HUDEP-2 (cell line): Measurements from ENCODE around the gene PLCB2.

ENCODE experiments used
- DNase-seq, 76 experiments: peaks; one replicate each; lab custom pipeline; 2025; ENCODE audit not compliant: unreplicated experiment in 76 of 76; lab: John Stamatoyannopoulos, UW

The PLCB2 gene

GRCh38 chr15:40340740-40341400 is 33.1 kb upstream of the PLCB2 start, which contains the start of gene CCDC9B:
CCDC9B (minus strand) TSS chr15:40340939; CDS start chr15:40340819, 120 bp downstream.
- peak in 73 of 76 experiments; percentile 25 to 88 (median 74) for DNase-seq

- peak in 1 of 76 experiments; percentile 69 for DNase-seq
Observed at GRCh38 chr15:40340038-40340739, 32.5 kb upstream of the PLCB2 start.

- no peak for DNase-seq
Observed at GRCh38 chr15:40339621-40339945, 31.8 kb upstream of the PLCB2 start.

- DNase-seq: no peak
Observed at GRCh38 chr15:40338921-40339620, 31.3 kb upstream of the PLCB2 start.

- peak in 51 of 76 experiments; percentile 7 to 59 (median 35) for DNase-seq
Observed at GRCh38 chr15:40338041-40338657, 30.4 kb upstream of the PLCB2 start.

GRCh38 chr15:40337597-40337996 is 29.9 kb upstream of the PLCB2 start:
- DNase-seq: no peak

- peak in 25 of 76 experiments; percentile 6 to 33 (median 22) for DNase-seq
Observed at GRCh38 chr15:40336744-40337122, 29.0 kb upstream of the PLCB2 start.

- no peak for DNase-seq
Observed at GRCh38 chr15:40335938-40336743, 28.4 kb upstream of the PLCB2 start.

- DNase-seq: no peak
Observed at GRCh38 chr15:40334941-40335795, 27.4 kb upstream of the PLCB2 start.

- no peak for DNase-seq
Observed at GRCh38 chr15:40334541-40334940, 26.8 kb upstream of the PLCB2 start.

GRCh38 chr15:40333922-40334492 is 26.3 kb upstream of the PLCB2 start:
- DNase-seq: no peak

- DNase-seq: no peak
Observed at GRCh38 chr15:40332113-40332781, 24.5 kb upstream of the PLCB2 start.

GRCh38 chr15:40331637-40332036 is 23.9 kb upstream of the PLCB2 start:
- DNase-seq: no peak

- DNase-seq: no peak
Observed at GRCh38 chr15:40331026-40331425, 23.3 kb upstream of the PLCB2 start.

- DNase-seq: no peak
Observed at GRCh38 chr15:40330368-40330836, 22.7 kb upstream of the PLCB2 start.

GRCh38 chr15:40329804-40330203 is 22.1 kb upstream of the PLCB2 start:
- DNase-seq: no peak

- no peak for DNase-seq
Observed at GRCh38 chr15:40328751-40329150, 21.0 kb upstream of the PLCB2 start.

GRCh38 chr15:40328176-40328575 is 20.4 kb upstream of the PLCB2 start:
- no peak for DNase-seq

GRCh38 chr15:40327457-40327856 is 19.7 kb upstream of the PLCB2 start:
- DNase-seq: no peak
